IMR-90 (cell line): Measurements from ENCODE around the gene FAM151A. TPM values are rescaled to one million over a fixed set of nuclear protein-coding genes. Genes with fewer than 3 reads are reported as not detected.

Source experiments
- ATAC-seq: fragments of 200-7000 bp; cut with Tn5 transposase; 2 replicates; pipeline ENCODE4 v1.9.1; 2020; ENCODE audit warnings: low read depth, mild to moderate bottlenecking, moderate library complexity
- BruUV-seq: library from RNA; stranded (reverse); fragments of 400-500 nt; replicated peaks from 2 replicates; lab custom pipeline; 2021; lab: Mats Ljungman, UMichigan
- CTCF ChIA-PET: fragments of 300-600 bp; formaldehyde crosslinking; extraction: SDS; loops from one replicate; lab custom pipeline; 2021; ENCODE audit warnings: antibody characterized with exemption; lab: Yijun Ruan, JAX
- POLR2A ChIA-PET: fragments of 300-600 bp; sonication (Branson Sonifier 250); formaldehyde crosslinking; loops from one replicate; lab custom pipeline; 2022; ENCODE audit warnings: antibody characterized with exemption; ENCODE audit not compliant: unreplicated experiment; lab: Charles Lee
- DNase-seq: peaks from one replicate; pipeline ENCODE4 v3.0.0; 2013
- H2AFZ ChIP-seq: replicated peaks from 2 replicates; pipeline ENCODE3; 2013; ENCODE audit warnings: low read length, mild to moderate bottlenecking; ENCODE audit not compliant: poor library complexity
- H2AK5ac ChIP-seq: 2 replicates; pipeline ENCODE4 v1.6.1; 2013; ENCODE audit warnings: low read depth, low read length, inconsistent platforms
- H2AK9ac ChIP-seq: replicated peaks from 2 replicates; pipeline ENCODE3; 2013; ENCODE audit warnings: mild to moderate bottlenecking, low read depth, low read length, moderate library complexity; ENCODE audit not compliant: poor library complexity
- H2BK120ac ChIP-seq: 2 replicates; pipeline ENCODE4 v1.6.1; 2013; ENCODE audit warnings: low read depth, low read length, inconsistent platforms
- H2BK15ac ChIP-seq: 3 replicates; pipeline ENCODE4 v1.6.1; 2013; ENCODE audit warnings: low read depth, low read length, inconsistent platforms
- H2BK20ac ChIP-seq: 2 replicates; pipeline ENCODE4 v1.6.1; 2013; ENCODE audit warnings: low read depth, mild to moderate bottlenecking, inconsistent platforms, low read length, moderate library complexity
- H2BK5ac ChIP-seq: 2 replicates; pipeline ENCODE4 v1.6.1; 2013; ENCODE audit warnings: mild to moderate bottlenecking, low read depth, low read length, inconsistent platforms; ENCODE audit not compliant: poor library complexity, severe bottlenecking
- H3K14ac ChIP-seq: replicated peaks from 2 replicates; pipeline ENCODE4 v1.6.1; 2013; ENCODE audit warnings: low read depth, low read length, inconsistent platforms
- H3K18ac ChIP-seq: 2 replicates; pipeline ENCODE4 v1.6.1; 2013; ENCODE audit warnings: low read depth, low read length, control low read depth
- H3K23ac ChIP-seq: 2 replicates; pipeline ENCODE4 v1.6.1; 2013; ENCODE audit warnings: low read depth, low read length, inconsistent platforms
- H3K27ac ChIP-seq: 2 replicates; pipeline ENCODE4 v1.5.1; 2013; ENCODE audit warnings: mild to moderate bottlenecking, control low read depth, low read length; ENCODE audit not compliant: insufficient read depth
- H3K27me3 ChIP-seq: 2 replicates; pipeline ENCODE4 v1.6.1; 2013; ENCODE audit warnings: low read length; ENCODE audit not compliant: control insufficient read depth, insufficient read depth
- H3K36me3 ChIP-seq: 2 replicates; pipeline ENCODE4 v1.6.1; 2013; ENCODE audit warnings: low read length, mixed read lengths; ENCODE audit not compliant: control insufficient read depth, insufficient read depth
- H3K4ac ChIP-seq: 2 replicates; pipeline ENCODE4 v1.6.1; 2013; ENCODE audit warnings: low read depth, low read length, inconsistent platforms
- H3K4me1 ChIP-seq: 2 replicates; pipeline ENCODE4 v1.6.1; 2013; ENCODE audit warnings: low read length, mixed read lengths; ENCODE audit not compliant: control insufficient read depth, insufficient read depth
- H3K4me2 ChIP-seq: 2 replicates; pipeline ENCODE4 v1.6.1; 2013; ENCODE audit warnings: low read depth, mild to moderate bottlenecking, control low read depth, low read length, moderate library complexity
- H3K4me3 ChIP-seq: 2 replicates; pipeline ENCODE4 v1.5.1; 2013; ENCODE audit warnings: low read depth, mild to moderate bottlenecking, control low read depth, low read length, moderate library complexity; ENCODE audit not compliant: insufficient read depth
- H3K56ac ChIP-seq: 2 replicates; pipeline ENCODE4 v1.6.1; 2013; ENCODE audit warnings: low read length, inconsistent platforms; ENCODE audit not compliant: insufficient read depth; ENCODE audit errors: extremely low read depth
- H3K79me1 ChIP-seq, 2 experiments: 2 replicates each; pipeline ENCODE4 v1.6.1; 2013; ENCODE audit warnings: low read length in 2 of 2, inconsistent platforms in 1 of 2, low read depth in 1 of 2
- H3K9ac ChIP-seq: 2 replicates; pipeline ENCODE4 v1.6.1; 2013; ENCODE audit warnings: low read depth, low read length, control low read depth
- H3K9me1 ChIP-seq: 2 replicates; pipeline ENCODE4 v1.6.1; 2013; ENCODE audit warnings: low read length, inconsistent platforms; ENCODE audit not compliant: insufficient read depth
- H3K9me3 ChIP-seq: 2 replicates; pipeline ENCODE4 v1.6.1; 2013; ENCODE audit warnings: low read length; ENCODE audit not compliant: control insufficient read depth, insufficient read depth
- H4K20me1 ChIP-seq: 2 replicates; pipeline ENCODE4 v1.6.1; 2013; ENCODE audit warnings: low read length, inconsistent platforms; ENCODE audit not compliant: insufficient read depth
- H4K5ac ChIP-seq: 2 replicates; pipeline ENCODE4 v1.6.1; 2013; ENCODE audit warnings: mild to moderate bottlenecking, low read depth, low read length, control low read depth
- H4K8ac ChIP-seq, 2 experiments: 2 replicates each; pipeline ENCODE4 v1.6.1; 2013; ENCODE audit warnings: low read depth in 2 of 2, low read length in 2 of 2, control low read depth in 1 of 2, inconsistent platforms in 1 of 2
- H4K91ac ChIP-seq: 2 replicates; pipeline ENCODE4 v1.6.1; 2013; ENCODE audit warnings: low read depth, low read length, inconsistent platforms; ENCODE audit not compliant: insufficient read depth
- BHLHE40 ChIP-seq: fragments of 150-350 bp; IDR thresholded peaks from 2 replicates; pipeline ENCODE4 v1.6.1; 2016; ENCODE audit warnings: mild to moderate bottlenecking, low read depth, low read length
- CHD1 ChIP-seq: IDR thresholded peaks from 2 replicates; pipeline ENCODE4 v1.6.1; 2012; ENCODE audit warnings: low read depth, low read length, improper control_type of control experiment
- FOS ChIP-seq: fragments of 150-350 bp; IDR thresholded peaks from 2 replicates; pipeline ENCODE4 v1.6.1; 2016; ENCODE audit warnings: low read depth, low read length
- MAFK ChIP-seq: IDR thresholded peaks from 2 replicates; pipeline ENCODE4 v1.6.1; 2012; ENCODE audit warnings: low read depth, low read length, improper control_type of control experiment
- MAZ ChIP-seq: IDR thresholded peaks from 2 replicates; pipeline ENCODE4 v1.6.1; 2012; ENCODE audit warnings: low read depth, mild to moderate bottlenecking, low read length, improper control_type of control experiment, moderate library complexity, borderline replicate concordance
- MXI1 ChIP-seq: IDR thresholded peaks from 2 replicates; pipeline ENCODE4 v1.6.1; 2012; ENCODE audit warnings: low read depth, mild to moderate bottlenecking, low read length, moderate library complexity, borderline replicate concordance
- NFE2L2 ChIP-seq: fragments of 150-350 bp; IDR thresholded peaks from 2 replicates; pipeline ENCODE4 v1.6.1; 2016; ENCODE audit warnings: low read depth, mild to moderate bottlenecking, low read length
- POLR2A ChIP-seq: IDR thresholded peaks from 2 replicates; pipeline ENCODE4 v1.6.1; 2012; ENCODE audit warnings: mild to moderate bottlenecking, low read depth, low read length
- RAD21 ChIP-seq: IDR thresholded peaks from 2 replicates; pipeline ENCODE4 v1.6.1; 2012; ENCODE audit warnings: low read length, improper control_type of control experiment
- RCOR1 ChIP-seq: IDR thresholded peaks from 2 replicates; pipeline ENCODE4 v1.6.1; 2012; ENCODE audit warnings: mild to moderate bottlenecking, low read length, improper control_type of control experiment; ENCODE audit not compliant: insufficient replicate concordance
- RFX5 ChIP-seq: IDR thresholded peaks from 2 replicates; pipeline ENCODE4 v1.8.0; 2012; ENCODE audit warnings: low read depth, mild to moderate bottlenecking, low read length, moderate library complexity
- SMC3 ChIP-seq: fragments of 150-350 bp; IDR thresholded peaks from 2 replicates; pipeline ENCODE4 v1.6.1; 2016; ENCODE audit warnings: low read depth, mild to moderate bottlenecking, antibody characterized with exemption, low read length, moderate library complexity
- WGBS, 2 experiments: methylation state at CpG; one replicate each; pipeline versions ENCODE4 v1.1.5 to v1.1.7; 2013; ENCODE audit warnings: missing lambda C conversion rate in 2 of 2; ENCODE audit not compliant: insufficient read length in 1 of 2; ENCODE audit errors: extremely low coverage in 2 of 2; 5-methylcytosine and 5-hydroxymethylcytosine counted together
- dilution Hi-C: fragments of 300-500 bp; cut with HindIII; formaldehyde crosslinking; loops from one replicate; pipeline ENCODE4 v1.14.3; 2018; ENCODE audit warnings: low sequenced_read_pairs; ENCODE audit not compliant: unreplicated experiment
- in situ Hi-C: fragments of 300-500 bp; cut with MboI; formaldehyde crosslinking; loops from 3 replicates; pipeline ENCODE4 v1.14.3; 2019; ENCODE audit warnings: low sequenced_read_pairs, inconsistent platforms, mixed read lengths
- intact Hi-C: fragments of 100-400 bp; cut with micrococcal nuclease; formaldehyde crosslinking; loops from 2 replicates; pipeline ENCODE4 v1.10.0; 2022
- polyA plus RNA-seq, 3 experiments: library from polyadenylated mRNA; depleted of rRNA; stranded (reverse); fragments of >200 nt; gene quantifications; 2 replicates each; pipeline ENCODE4 v1.2.3, GENCODE V29; 2012; ENCODE audit warnings: low replicate concordance in 1 of 3
- total RNA-seq: library from RNA; depleted of rRNA; stranded (reverse); fragments of >200 nt; gene quantifications from 2 replicates; pipeline ENCODE4 v1.2.3, GENCODE V29; 2012
- TF ChIP-seq, protein P1 (sequence below): conservative IDR thresholded peaks from 2 replicates; pipeline ENCODE4 v1.5.1; 2012; ENCODE audit warnings: mild to moderate bottlenecking, low read depth, low read length, improper control_type of control experiment
- TF ChIP-seq, protein P2 (sequence below): fragments of 150-350 bp; IDR thresholded peaks from 2 replicates; pipeline ENCODE4 v1.6.1; 2016; ENCODE audit warnings: low read depth, mild to moderate bottlenecking, low read length, moderate library complexity, borderline replicate concordance
- TF ChIP-seq, protein P3 (sequence below): fragments of 150-350 bp; IDR thresholded peaks from 2 replicates; pipeline ENCODE4 v1.6.1; 2017; ENCODE audit warnings: mild to moderate bottlenecking, antibody characterized with exemption, low read length, low read depth

FAM151A gene
- total and polyA plus RNA-seq, 2 of the 4 experiments (the other 2 are of a cell fraction) = not detected

DNA sequence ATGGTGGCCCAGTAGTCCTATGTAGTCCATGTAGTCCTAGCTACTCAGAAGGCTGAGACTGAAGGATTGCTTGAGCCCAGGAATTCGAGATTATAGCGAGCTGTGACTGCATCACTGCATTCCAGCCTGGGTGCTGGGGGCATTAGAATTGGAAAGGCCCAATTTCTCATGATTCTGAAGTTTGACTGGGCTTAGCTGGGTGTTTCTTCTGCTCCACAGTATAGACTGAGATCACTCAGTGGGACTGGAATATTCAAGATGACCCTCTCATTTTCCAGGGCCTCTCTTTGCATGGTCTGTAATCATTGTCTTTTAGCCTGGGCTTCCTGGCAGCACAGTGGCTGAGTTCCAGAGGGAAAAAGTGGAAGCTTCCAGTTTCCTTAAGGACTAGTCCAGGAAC lies 44.5 kb upstream of the FAM151A start:
- Histone ChIP-seq H4K5ac (no peak overlapping the region), H4K20me1 (no peaks in the 10 kb centered on the region), H3K79me1 (no peaks in the 10 kb centered on the region), H2AK5ac (no peak overlapping the region), H4K8ac (no peak overlapping the region), H3K9ac (no peak overlapping the region), H3K4me2 (no peak overlapping the region), H2BK15ac (no peak overlapping the region), H3K9me1 (no peaks in the 10 kb centered on the region), H4K91ac (no peak overlapping the region), H2BK20ac (no peak overlapping the region), H3K27ac (no peak overlapping the region), H3K56ac (no peak overlapping the region), H3K23ac (no peak overlapping the region), H3K36me3 (no peaks in the 10 kb centered on the region), H2AFZ (no peak overlapping the region), H3K4me3 (no peak overlapping the region), H2BK5ac (no peak overlapping the region), H3K18ac (no peak overlapping the region), H2BK120ac (no peak overlapping the region), H3K4ac (no peak overlapping the region), H3K14ac (no peak overlapping the region), H3K4me1 (no peaks in the 10 kb centered on the region), H3K27me3 (peaks cover 20% of the 10 kb centered on the region), H3K9me3 (peaks cover 4% of the 10 kb centered on the region; the same call in 1 of the 2 replicates), H2AK9ac (no peak overlapping the region)
- ATAC-seq (no peak), DNase-seq (no peak)
- dilution Hi-C loops = no loop called here
- TF ChIP-seq, protein P1, sequence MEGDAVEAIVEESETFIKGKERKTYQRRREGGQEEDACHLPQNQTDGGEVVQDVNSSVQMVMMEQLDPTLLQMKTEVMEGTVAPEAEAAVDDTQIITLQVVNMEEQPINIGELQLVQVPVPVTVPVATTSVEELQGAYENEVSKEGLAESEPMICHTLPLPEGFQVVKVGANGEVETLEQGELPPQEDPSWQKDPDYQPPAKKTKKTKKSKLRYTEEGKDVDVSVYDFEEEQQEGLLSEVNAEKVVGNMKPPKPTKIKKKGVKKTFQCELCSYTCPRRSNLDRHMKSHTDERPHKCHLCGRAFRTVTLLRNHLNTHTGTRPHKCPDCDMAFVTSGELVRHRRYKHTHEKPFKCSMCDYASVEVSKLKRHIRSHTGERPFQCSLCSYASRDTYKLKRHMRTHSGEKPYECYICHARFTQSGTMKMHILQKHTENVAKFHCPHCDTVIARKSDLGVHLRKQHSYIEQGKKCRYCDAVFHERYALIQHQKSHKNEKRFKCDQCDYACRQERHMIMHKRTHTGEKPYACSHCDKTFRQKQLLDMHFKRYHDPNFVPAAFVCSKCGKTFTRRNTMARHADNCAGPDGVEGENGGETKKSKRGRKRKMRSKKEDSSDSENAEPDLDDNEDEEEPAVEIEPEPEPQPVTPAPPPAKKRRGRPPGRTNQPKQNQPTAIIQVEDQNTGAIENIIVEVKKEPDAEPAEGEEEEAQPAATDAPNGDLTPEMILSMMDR = no peak
- no peak for TF ChIP-seq MAZ
- TF ChIP-seq RCOR1 = no peak
- no peak for TF ChIP-seq NFE2L2
- TF ChIP-seq MXI1 = no peak
- TF ChIP-seq POLR2A = no peak
- TF ChIP-seq RFX5 = no peak
- no peak for TF ChIP-seq RAD21
- no peak for TF ChIP-seq BHLHE40
- TF ChIP-seq CHD1 = no peak
- TF ChIP-seq SMC3 = no peak
- TF ChIP-seq FOS = no peak
- TF ChIP-seq, protein P2, sequence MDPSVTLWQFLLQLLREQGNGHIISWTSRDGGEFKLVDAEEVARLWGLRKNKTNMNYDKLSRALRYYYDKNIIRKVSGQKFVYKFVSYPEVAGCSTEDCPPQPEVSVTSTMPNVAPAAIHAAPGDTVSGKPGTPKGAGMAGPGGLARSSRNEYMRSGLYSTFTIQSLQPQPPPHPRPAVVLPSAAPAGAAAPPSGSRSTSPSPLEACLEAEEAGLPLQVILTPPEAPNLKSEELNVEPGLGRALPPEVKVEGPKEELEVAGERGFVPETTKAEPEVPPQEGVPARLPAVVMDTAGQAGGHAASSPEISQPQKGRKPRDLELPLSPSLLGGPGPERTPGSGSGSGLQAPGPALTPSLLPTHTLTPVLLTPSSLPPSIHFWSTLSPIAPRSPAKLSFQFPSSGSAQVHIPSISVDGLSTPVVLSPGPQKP = no peak
- TF ChIP-seq, protein P3, sequence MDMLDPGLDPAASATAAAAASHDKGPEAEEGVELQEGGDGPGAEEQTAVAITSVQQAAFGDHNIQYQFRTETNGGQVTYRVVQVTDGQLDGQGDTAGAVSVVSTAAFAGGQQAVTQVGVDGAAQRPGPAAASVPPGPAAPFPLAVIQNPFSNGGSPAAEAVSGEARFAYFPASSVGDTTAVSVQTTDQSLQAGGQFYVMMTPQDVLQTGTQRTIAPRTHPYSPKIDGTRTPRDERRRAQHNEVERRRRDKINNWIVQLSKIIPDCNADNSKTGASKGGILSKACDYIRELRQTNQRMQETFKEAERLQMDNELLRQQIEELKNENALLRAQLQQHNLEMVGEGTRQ = no peak
- TF ChIP-seq MAFK = no peak
- ChIA-PET POLR2A (no interaction called here), CTCF (no interaction called here)
- WGBS, 2 experiments = 52% methylated on average over 2 of the region's 2 CpGs; no CpG with 5 or more reads in 1 of the 2 experiments
- intact Hi-C loops = no loop called here
- no TSS peak for BruUV-seq
- in situ Hi-C loops = no loop called here
